ENCODE measurements around the gene MEGF6.
A peak's percentile ranks its signal among the peaks of the same experiment; 100 is the strongest.

MEGF6 gene

DNA sequence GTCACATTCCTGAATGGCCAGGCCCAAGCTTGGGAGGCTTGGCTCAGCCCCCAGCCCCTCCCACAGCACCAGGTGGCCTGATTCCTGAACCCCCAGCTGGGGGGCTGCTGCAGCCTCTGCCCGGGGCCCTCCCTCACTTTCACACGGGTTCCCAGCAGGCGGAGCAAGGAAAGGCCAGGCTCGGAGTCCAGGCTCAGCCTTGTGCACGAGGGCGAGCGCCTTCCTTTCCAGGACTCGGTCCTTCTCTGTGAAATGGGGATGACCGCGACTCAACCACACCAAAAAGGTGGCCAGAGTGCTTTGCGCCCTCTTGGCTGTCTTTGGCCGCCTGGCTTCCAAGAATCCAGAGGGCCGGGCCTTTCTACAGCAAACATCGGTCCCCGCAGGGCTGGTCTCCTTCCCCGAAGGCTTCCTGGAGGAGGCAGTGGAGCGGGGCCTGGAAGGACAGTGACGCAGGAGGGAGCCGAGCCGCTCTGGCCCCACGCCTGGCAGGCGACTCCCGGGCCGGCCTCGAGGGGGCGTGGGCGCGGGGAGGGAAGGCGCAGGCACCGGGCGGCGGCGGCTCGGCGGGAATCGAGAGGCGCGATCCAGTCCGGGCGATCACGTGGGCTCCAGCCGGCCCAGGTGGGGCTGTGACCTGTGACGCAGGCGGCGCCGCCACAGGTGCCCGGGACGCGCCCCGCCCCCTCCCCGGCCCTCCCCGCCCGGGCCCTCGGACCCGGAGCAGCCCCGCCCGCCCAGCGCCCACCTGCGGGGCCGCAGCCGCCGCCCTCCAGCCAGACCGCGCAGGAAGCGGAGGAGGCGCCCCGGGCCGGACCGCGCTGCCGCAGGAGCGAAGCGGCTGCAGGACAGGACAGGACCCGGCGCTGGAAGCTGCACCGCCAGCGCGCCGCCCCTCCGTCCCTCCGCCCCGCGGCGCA, 157.2 kb downstream of the MEGF6 start, which contains the start of gene ARHGEF16:
ARHGEF16 (plus strand) TSS at position 775 of the 920 bp plus-strand sequence. CDS start 8,420 bp downstream, outside the sequence.
- no peak for DNase-seq

GRCh38 chr1:3453203-3453761, 158.0 kb downstream of the MEGF6 start:
- peak; percentile 74 for DNase-seq

DNA sequence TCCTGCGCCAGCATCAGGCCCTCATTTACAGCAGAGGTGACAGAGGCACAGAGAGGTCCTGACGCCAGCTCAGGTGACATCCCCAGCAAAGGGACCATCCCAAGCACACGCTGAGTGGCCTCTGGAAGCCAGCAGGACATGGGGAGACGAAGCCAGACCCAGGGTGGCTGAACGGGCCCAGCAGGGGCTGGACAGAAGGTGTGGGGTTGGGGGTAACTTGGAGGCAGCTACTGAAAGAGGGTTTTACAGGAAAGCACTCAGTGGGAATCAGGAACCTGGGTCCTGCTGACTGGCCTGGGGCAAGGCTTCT, 158.5 kb downstream of the MEGF6 start:
- no peak for DNase-seq

DNA sequence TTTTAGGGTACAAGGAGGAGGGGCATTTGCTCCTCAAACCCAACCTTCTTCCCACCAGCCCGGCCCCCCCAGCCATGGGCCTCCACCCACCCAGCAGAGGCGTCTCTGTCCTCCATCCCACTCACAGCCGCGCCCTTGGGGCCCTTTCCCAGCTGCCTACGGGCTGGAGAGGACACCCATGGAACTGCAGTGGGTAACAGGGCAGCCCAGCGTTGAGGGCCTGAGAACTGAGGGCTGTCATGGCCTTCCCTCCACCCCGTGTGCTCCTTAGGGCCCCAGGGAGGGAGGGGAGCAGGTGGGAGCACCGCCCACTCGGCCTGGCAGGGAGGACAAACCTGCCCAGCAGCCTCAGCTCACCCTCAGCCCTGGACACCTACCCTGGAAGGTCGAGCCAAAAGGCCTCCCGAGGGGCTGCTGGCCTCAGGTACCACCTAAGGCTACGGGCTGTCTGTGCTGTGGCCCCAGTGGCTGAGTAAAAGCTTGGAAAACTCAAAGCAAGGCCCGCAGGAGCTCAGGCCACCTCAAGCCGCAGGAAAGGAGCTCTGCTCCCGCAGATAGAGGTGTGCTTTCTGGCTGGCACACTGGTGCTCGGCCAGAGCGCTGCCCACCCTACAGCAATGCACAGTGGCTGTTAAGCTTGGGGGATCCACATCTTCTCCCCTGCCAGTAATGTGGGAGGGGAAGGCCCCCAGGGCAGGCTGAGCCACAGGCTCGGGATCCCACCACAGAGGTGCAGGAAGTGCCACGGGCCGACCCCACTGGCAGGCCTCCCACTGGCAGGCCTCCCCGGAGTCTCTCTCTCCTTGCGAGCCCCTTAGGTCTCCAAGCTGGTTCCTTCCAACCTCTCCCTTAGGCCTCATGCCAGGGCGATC, 159.1 kb downstream of the MEGF6 start:
- no peak for DNase-seq

DNA sequence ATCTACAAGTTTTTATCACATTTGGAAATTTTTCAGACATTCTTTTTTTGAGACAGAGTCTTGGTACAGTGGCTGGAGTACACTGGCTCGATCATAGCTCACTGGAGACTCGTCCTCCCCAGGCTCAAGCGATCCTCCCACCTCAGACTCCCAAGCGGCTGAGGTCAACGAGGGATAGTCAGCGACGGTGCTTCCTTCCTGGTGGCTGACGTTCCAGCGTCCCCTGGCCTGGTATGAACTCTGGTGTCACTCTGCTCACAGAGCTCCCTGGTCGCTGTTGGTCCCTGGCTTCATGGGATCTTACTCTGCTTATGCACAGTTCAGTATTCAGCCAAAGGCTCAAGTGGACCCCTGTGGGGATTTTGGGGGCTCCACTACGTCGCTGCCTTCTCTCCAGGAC, 160.3 kb downstream of the MEGF6 start:
- no peak for DNase-seq

DNA sequence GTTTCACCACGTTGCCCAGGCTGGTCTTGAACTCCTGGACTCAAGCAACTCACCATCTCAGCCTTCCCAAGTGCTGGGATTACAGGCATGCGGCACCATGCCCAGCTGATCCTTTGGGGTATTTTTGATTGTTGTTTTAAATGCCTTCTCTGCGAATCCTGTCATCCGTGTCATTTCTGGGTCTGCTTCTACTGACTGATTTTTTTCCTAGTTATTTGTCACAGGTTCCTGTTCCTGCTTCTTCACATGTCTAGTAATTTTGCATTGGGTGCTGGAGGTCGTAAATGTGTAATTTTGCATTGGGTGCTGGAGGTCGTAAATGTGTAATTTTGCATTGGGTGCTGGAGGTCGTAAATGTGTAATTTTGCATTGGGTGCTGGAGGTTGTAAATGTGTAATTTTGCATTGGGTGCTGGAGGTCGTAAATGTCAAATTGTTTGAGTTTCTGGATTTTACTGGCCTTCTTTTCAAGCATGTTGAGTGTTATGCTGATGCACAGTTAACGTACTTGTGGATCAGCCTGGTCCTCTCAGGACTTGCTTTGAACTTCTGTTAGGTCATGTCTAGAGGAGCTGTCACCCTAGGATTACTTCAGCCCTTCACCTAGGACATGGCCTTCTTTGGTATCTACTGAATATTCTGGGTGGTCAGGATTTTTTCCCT, 161.0 kb downstream of the MEGF6 start:
- no peak for DNase-seq

GRCh38 chr1:3444736-3445135, 166.6 kb downstream of the MEGF6 start:
- no peak for DNase-seq

DNA sequence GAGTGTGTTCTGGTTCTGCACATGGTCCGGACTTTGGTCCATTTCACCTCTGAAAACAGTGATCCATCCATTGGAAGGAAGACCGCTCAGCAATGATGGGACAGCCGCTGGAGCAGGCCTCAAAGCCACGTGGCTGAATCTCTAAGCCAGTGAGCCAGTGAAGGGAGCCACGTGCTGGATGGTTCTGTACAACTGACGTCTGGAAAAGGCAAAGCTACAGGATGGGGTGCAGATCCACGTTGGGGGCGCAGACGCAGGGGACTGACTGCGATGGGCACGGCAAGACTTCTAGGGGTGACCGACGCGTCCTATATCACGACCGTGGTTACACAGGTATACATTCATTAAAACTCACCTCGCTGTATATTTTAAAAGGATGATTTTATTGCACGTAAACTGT, 167.0 kb downstream of the MEGF6 start:
- DNase-seq: no peak

- DNase-seq: no peak
Observed at GRCh38 chr1:3443807-3444206, 167.5 kb downstream of the MEGF6 start.

DNA sequence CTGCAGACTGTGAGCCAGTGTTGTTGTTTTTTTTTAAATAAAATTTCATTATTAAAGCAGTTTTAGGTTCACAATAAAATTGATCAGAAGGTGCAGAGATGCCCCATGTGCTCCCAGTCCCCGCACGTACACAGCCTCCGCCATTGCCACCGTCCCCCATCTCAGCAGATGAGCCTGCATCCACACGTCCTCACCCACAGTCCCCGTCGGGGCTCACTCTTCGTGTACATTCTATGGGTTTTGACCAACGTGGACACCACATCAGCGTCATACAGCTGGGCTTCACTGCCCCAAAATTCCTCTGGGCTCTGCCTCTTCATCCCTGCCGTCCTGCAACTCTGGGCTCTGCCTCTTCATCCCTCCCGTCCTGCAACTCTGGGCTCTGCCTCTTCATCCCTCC, 168.4 kb downstream of the MEGF6 start:
- no peak for DNase-seq

DNA sequence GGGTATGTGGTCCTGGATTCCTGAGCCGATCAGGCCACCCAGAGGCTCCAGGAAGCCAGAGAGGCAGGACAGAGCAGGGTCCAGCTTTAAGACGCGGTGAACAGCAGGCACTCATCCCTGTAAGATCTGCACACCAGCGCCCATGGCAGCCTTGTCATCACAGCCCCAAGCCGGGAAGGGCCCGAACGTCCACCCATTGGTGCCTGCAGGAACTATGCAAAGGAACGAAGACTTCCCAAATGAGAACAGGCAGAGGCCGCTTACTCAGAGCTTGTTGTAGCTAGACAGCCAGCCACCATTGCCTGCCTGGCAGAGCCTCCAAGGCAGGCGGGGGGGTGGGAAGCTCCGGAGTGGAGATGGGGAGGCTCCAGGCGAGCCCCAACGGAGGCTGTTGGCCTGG, 169.0 kb downstream of the MEGF6 start:
- DNase-seq: no peak

GRCh38 chr1:3441880-3442279, 169.4 kb downstream of the MEGF6 start:
- DNase-seq: no peak

- no peak for DNase-seq
Observed at GRCh38 chr1:3441410-3441847, 169.9 kb downstream of the MEGF6 start.

DNA sequence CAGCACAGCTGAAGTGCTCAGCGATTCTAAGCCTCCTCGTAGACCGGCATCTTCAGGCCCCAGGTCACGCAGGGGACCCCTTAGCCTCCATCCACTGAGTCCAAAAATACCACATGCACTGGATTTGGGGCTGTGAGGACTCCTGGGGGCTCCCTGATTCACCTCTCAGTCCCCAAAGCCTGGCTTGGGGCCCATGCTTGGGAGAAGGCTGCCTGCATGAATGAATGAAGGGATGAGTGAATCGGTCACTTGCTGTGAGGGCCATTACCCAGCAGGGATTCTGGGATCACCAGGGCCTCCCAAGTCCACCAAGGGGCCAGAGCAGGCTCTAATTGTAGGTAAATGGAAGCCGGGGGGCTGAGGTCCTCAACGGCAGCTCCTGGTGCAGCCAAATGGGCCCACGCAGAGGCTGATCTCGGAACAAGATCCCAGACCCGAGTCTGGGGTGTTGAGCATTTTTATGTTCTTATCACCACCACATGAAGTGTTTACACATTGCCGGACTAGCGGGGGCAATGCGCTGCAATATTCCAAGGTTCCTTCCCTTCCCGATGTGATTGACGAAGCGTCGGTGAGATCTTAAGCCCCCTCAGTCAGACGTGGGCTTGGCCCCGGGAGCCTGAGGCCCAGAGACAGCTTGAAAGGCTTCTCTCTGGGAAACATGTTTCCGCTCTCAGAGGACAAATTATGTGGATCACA, 170.4 kb downstream of the MEGF6 start:
- DNase-seq: no peak

- DNase-seq: no peak
Observed at GRCh38 chr1:3440300-3440681, 171.0 kb downstream of the MEGF6 start.

All from activated CD4-positive, alpha-beta T cell treated with anti-CD3 and anti-CD28 coated beads, Interleukin-2, amount 50 U/mL, for 16 hours (primary cell).